Heart left ventricle (tissue), 16 donors: ENCODE measurements around the gene PRKAG2. TPM values are rescaled to one million over a fixed set of nuclear protein-coding genes. Genes with fewer than 3 reads are reported as not detected.
"Not testable (repeated sequence)": the region's sequence is repeated elsewhere in the genome, so short reads cannot be mapped to it uniquely, and the experiment has no call there.

ENCODE experiments used
- ATAC-seq, 4 donors: fragments of 200-7000 bp; cut with Tn5 transposase; one replicate each; pipeline ENCODE4 v1.9.1; 2020 to 2022; ENCODE audit warnings: moderate library complexity in 4 of 4, mild to moderate bottlenecking in 3 of 4, moderate number of reproducible peaks in 1 of 4
- DNase-seq, 5 donors: peaks; one replicate each; pipeline ENCODE4 v3.0.0-alpha.2; 2020
- H3K27ac ChIP-seq, 12 donors: fragments of 200-600 bp; sonication (generic) in 4 of 12; one replicate each; pipeline versions ENCODE4 v1.5.0 to v1.8.0; 2016 to 2022; ENCODE audit warnings: mild to moderate bottlenecking in 2 of 12
- H3K27me3 ChIP-seq, 9 donors: fragments of 200-600 bp; sonication (generic) in 2 of 9; one replicate each; pipeline versions ENCODE4 v1.5.1 to v1.8.0; 2016 to 2022; ENCODE audit warnings: mild to moderate bottlenecking in 3 of 9
- H3K36me3 ChIP-seq, 9 donors: fragments of 200-600 bp; sonication (generic) in 2 of 9; one replicate each; pipeline versions ENCODE4 v1.5.0 to v1.8.0; 2018 to 2022; ENCODE audit warnings: mild to moderate bottlenecking in 2 of 9
- H3K4me1 ChIP-seq, 12 donors: fragments of 200-600 bp; sonication (generic) in 4 of 12; one replicate each; pipeline versions ENCODE4 v1.5.0 to v1.8.0; 2016 to 2022; ENCODE audit warnings: mild to moderate bottlenecking in 3 of 12
- H3K4me3 ChIP-seq, 12 donors: fragments of 200-600 bp; sonication (generic) in 4 of 12; one replicate each; pipeline versions ENCODE4 v1.5.0 to v1.8.0; 2017 to 2022; ENCODE audit warnings: mild to moderate bottlenecking in 9 of 12, moderate library complexity in 4 of 12
- H3K9me3 ChIP-seq, 12 donors: fragments of 200-600 bp; sonication (generic) in 4 of 12; one replicate each; pipeline versions ENCODE4 v1.5.0 to v1.8.0; 2016 to 2022; ENCODE audit warnings: mild to moderate bottlenecking in 1 of 12
- POLR2A ChIP-seq, 2 donors: fragments of 450-650 bp; IDR thresholded peaks; one replicate each; pipeline ENCODE4 v1.6.1; 2017; ENCODE audit warnings: antibody characterized with exemption in 2 of 2, mild to moderate bottlenecking in 2 of 2, moderate library complexity in 2 of 2
- WGBS, 4 donors: extraction: QIAGEN DNeasy Blood & Tissue Kit in 2 of 4; methylation state at CpG; one replicate each; pipeline versions ENCODE4 v1.1.5 to v1.1.7; 2013 to 2018; 5-methylcytosine and 5-hydroxymethylcytosine counted together
- intact Hi-C, 10 donors: fragments of 100-400 bp; cut with DNase I; formaldehyde crosslinking; loops; one replicate each; pipeline versions ENCODE4 v1.11.1 to v1.14.2; 2022
- polyA plus RNA-seq, 2 donors: library from polyadenylated mRNA; stranded (reverse); fragments of 200-250 nt; gene quantifications; one replicate each; pipeline ENCODE4 v1.2.3, GENCODE V29; 2013
- total RNA-seq, 9 donors: library from RNA; depleted of rRNA in 2 of 9; stranded (reverse); fragments of >200 nt in 2 of 9; fragmentation: NEBNext Ultra II Directional in 3 of 9; extraction: Animal tissue kit (Norgen Biotek cat#: 25700) in 3 of 9; gene quantifications; one replicate each; pipeline versions ENCODE4 v1.1.0 to v1.2.4, GENCODE V29; 2016 to 2023
- TF ChIP-seq, protein P1 (sequence below), 12 donors: fragments of 200-600 bp; sonication (generic) in 4 of 12; IDR thresholded peaks; one replicate each; pipeline versions ENCODE4 v1.5.0 to v1.8.0; 2018 to 2022; ENCODE audit warnings: antibody characterized with exemption in 12 of 12, mild to moderate bottlenecking in 5 of 12
- donor health status: ischemic (EF 13 %, LVEDD 7.1; RV severe dilation, severe dysfunction).
- donor health status: healthy with polysubstance abuse.
- donor health status: DM: no; HTN: yes; CAD: no.
- donor health status: DM: no; HTN: no; CAD: no.
- donor health status: ischemic (EF 25% LVEDD 6.9; RV normal size, moderate dysfunction).
- donor health status: ischemic (EF 25% LVEDD 5.7; RV mildly dilated, moderate dysfunction).
- donor health status: healthy.
- donor health status: DM: yes; HTN: yes; CAD: no.
- donor health status: ischemic (EF 35%, LVEDD 5.7; RV mildly dilated, moderate dysfunction).
- donor health status: nonischemic (EF 11% LVEDD 7.7; RV severe dilation, severe dysfunction).
- donor health status: DM: yes; HTN: yes; CAD: no.
- donor health status: PGD.
- donor health status: ischemic (EF 29% LVEDD 5.4; RV normal size, mild dysfunction).
- donor health status: nonischemic (EF 23%, LVEDD 6.1; RV moderate dilation, normal function).

The PRKAG2 gene
- total and polyA plus RNA-seq, 11 donors = 50.2 to 179 (median 108) TPM

DNA sequence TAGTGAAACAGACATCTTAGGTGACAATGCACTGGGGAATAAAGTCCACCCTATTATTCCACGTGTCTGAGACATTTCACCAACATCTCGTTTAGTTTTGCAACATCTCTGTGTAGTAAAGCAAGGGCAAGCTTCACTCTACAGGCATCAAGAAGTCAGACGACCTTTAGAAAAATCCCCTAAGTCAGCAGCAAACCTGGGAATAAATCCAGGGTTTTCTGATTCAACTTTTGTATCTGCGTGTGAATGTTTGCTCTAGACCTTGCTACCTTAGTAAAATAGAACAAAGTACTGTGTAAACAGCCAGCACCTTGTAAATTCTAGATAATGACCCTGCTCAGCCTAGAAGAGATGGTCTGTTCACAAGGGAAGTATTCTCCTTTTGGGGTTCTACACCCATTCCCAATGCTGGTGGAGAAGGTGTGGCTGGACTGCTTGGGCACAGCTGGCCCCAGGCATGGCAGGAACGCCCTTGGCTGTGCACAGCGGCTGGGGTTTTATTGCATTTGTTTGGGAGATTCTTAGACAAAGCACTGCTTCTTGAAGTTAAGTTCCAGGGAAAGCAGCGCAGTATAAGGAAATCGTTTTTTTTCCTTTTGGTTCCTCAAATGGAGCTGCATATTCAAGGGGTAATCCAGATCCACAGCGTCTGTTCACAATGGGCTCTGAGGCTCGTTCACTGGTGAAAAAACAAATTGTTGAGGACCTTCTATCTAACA is 41.0 kb upstream of the PRKAG2 start:
- peak in 2 of 4 donors; percentile 22 to 63 for ATAC-seq
- TF ChIP-seq POLR2A (IDR thresholded peaks at IDR 0.05) = no peak
- TF ChIP-seq, protein P1, sequence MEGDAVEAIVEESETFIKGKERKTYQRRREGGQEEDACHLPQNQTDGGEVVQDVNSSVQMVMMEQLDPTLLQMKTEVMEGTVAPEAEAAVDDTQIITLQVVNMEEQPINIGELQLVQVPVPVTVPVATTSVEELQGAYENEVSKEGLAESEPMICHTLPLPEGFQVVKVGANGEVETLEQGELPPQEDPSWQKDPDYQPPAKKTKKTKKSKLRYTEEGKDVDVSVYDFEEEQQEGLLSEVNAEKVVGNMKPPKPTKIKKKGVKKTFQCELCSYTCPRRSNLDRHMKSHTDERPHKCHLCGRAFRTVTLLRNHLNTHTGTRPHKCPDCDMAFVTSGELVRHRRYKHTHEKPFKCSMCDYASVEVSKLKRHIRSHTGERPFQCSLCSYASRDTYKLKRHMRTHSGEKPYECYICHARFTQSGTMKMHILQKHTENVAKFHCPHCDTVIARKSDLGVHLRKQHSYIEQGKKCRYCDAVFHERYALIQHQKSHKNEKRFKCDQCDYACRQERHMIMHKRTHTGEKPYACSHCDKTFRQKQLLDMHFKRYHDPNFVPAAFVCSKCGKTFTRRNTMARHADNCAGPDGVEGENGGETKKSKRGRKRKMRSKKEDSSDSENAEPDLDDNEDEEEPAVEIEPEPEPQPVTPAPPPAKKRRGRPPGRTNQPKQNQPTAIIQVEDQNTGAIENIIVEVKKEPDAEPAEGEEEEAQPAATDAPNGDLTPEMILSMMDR (IDR thresholded peaks at IDR 0.05) = no peak
- H3K36me3 ChIP-seq = no peaks in the 10 kb centered on the region
- WGBS, 4 donors = 57 to 77% (median 76%) methylated on average over 10 of the region's 10 CpGs
- H3K27ac ChIP-seq = peak overlapping the region in 1 of 12 donors; percentile 24
- no peak for DNase-seq
- peaks cover 0 to 29% (median 0%) of the 10 kb centered on the region in 12 donors for H3K4me1 ChIP-seq
- H3K27me3 ChIP-seq = no peaks in the 10 kb centered on the region
- peaks cover 0 to 21% (median 10%) of the 10 kb centered on the region in 12 donors for H3K9me3 ChIP-seq
- no peak overlapping the region for H3K4me3 ChIP-seq
- intact Hi-C loops = no loop called here

DNA sequence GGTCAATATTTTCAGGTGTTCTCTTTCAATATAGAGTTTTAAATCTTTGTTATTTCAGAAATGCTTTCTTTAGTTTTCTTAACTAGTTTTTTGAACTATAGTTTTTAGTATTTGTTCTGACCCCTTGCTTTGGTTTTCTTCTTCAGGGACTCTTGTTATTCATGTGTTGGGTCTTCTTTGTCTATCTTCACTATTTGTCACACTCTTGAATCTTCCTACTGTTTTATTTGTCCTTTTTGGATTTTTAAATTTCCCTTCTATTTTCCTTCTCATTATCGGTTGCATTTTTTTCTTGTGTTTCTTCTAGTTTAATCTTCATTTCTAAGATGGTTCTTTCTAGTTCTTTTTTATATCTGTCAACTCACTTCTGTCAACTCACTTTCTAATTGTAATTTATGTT is 37.1 kb upstream of the PRKAG2 start:
- Histone ChIP-seq H3K4me3 (no peak overlapping the region), H3K36me3 (no peaks in the 10 kb centered on the region), H3K27ac (no peak overlapping the region), H3K4me1 (peaks cover 0 to 15% (median 0%) of the 10 kb centered on the region in 12 donors), H3K27me3 (no peaks in the 10 kb centered on the region), H3K9me3 (peaks cover 0 to 21% (median 10%) of the 10 kb centered on the region in 12 donors)
- TF ChIP-seq, protein P1 (IDR thresholded peaks at IDR 0.05) = no peak
- no peak for TF ChIP-seq POLR2A (IDR thresholded peaks at IDR 0.05)
- no peak for DNase-seq
- ATAC-seq = no peak
- 96 to 100% (median 99%) methylated on average over 1 of the region's 1 CpG for WGBS, 4 donors
- intact Hi-C loops = no loop called here

DNA sequence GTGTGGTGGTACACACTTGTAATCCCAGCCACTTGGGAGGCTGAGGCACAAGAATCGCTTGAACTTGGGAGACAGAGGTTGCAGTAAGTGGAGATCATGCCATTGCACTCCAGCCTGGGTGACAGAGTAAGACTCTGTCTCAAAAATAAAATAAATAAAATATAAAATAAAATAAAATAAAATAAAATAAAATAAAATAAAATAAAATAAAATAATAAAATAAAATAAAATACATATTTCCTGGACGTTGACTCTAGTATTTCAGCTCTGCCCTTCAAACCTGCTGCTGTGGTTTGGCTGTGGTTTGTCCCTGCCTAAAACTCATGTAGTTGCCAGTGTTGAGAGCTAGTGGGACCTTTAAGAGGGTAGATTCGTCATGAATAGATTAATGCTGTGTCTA is 33.7 kb upstream of the PRKAG2 start:
- H3K36me3 ChIP-seq, intact Hi-C loops, H3K4me3 ChIP-seq, DNase-seq, H3K27me3 ChIP-seq, H3K27ac ChIP-seq, H3K4me1 ChIP-seq, ATAC-seq: not testable (repeated sequence)
- WGBS, 4 donors = 64 to 81% (median 77%) methylated on average over 3 of the region's 3 CpGs
- peaks cover 0 to 28% (median 12%) of the 10 kb centered on the region in 12 donors for H3K9me3 ChIP-seq

DNA sequence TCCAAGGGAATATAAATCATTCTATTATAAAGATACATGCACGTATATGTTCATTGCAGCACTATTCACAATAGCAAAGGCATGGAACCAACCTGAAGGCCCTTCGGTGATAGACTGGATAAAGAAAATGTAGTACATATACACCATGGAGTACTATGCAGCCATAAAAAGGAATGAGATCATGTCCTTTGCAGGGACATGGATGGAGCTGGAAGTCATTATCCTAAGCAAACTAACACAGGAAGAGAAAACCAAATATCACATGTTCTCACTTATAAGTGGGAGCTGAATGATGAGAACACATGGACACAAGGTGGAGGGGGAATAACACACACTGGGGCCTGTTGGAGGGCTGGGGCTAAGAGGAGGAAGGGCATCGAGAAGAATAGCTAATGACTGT is 30.2 kb upstream of the PRKAG2 start:
- H3K9me3 ChIP-seq, H3K4me1 ChIP-seq, H3K4me3 ChIP-seq, H3K27me3 ChIP-seq, intact Hi-C loops, H3K36me3 ChIP-seq, ATAC-seq, DNase-seq, H3K27ac ChIP-seq: not testable (repeated sequence)
- WGBS, 4 donors = 54 to 91% (median 81%) methylated on average over 3 of the region's 3 CpGs

DNA sequence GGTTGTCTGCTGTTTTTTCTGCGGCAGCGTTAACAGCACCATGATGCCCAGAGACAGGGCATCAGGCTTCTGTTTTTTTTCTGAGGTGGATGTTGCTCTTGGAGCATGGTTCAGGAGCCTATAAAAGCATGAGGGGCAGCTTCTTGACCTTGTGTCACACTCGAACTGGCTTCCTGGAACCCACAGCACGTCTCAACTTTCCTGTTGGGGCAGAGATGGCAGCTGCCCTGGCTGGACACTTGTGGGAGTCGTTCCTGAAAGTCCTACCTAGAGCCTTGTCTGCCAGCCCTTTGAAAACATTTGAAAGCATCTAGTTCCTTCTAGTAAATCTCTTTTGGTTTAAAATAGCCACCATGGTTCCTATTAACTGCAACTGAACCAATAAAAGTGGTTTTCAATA is 28.9 kb upstream of the PRKAG2 start:
- intact Hi-C loops = no loop called here

More for the DNA sequence above, 28.9 kb upstream of the PRKAG2 start:
- Histone ChIP-seq H3K4me3 (no peak overlapping the region), H3K27me3 (peaks cover 0 to 6% (median 0%) of the 10 kb centered on the region in 9 donors), H3K27ac (no peak overlapping the region), H3K4me1 (no peaks in the 10 kb centered on the region), H3K9me3 (peaks cover 0 to 9% (median 0%) of the 10 kb centered on the region in 12 donors), H3K36me3 (no peaks in the 10 kb centered on the region)
- no peak for DNase-seq
- WGBS, 4 donors = 53 to 59% (median 56%) methylated on average over 5 of the region's 5 CpGs
- ATAC-seq = no peak
- TF ChIP-seq, protein P1 (IDR thresholded peaks at IDR 0.05) = no peak
- TF ChIP-seq POLR2A (IDR thresholded peaks at IDR 0.05) = no peak
